Left lung (tissue), 10 donors: ENCODE data around the gene ACVR2B. TPM values are rescaled to one million over a fixed set of nuclear protein-coding genes. Genes with fewer than 3 reads are reported as not detected.

ENCODE experiments used
- ATAC-seq: fragments of 200-7000 bp; cut with Tn5 transposase; one replicate; pipeline ENCODE4 v1.9.1; 2020; ENCODE audit warnings: moderate library complexity
- DNase-seq, 4 donors: peaks; one replicate each; pipeline ENCODE4 v3.0.0-alpha.2; 2013 to 2020
- H3K27ac ChIP-seq, 2 donors: fragments of 200-600 bp; sonication (generic) in 1 of 2; one replicate each; pipeline versions ENCODE4 v1.5.0 to v1.8.0; 2020 to 2021
- H3K27me3 ChIP-seq, 2 donors: fragments of 200-600 bp; sonication (generic) in 1 of 2; one replicate each; pipeline versions ENCODE4 v1.5.0 to v1.8.0; 2020 to 2021
- H3K36me3 ChIP-seq, 2 donors: fragments of 200-600 bp; sonication (generic) in 1 of 2; one replicate each; pipeline versions ENCODE4 v1.5.0 to v1.8.0; 2020 to 2021
- H3K4me1 ChIP-seq, 2 donors: fragments of 200-600 bp; one replicate each; pipeline ENCODE4 v1.8.0; 2021
- H3K4me3 ChIP-seq, 2 donors: fragments of 200-600 bp; sonication (generic) in 1 of 2; one replicate each; pipeline versions ENCODE4 v1.5.0 to v1.8.0; 2020 to 2021; ENCODE audit warnings: mild to moderate bottlenecking in 1 of 2
- H3K9me3 ChIP-seq, 2 donors: fragments of 200-600 bp; sonication (generic) in 1 of 2; one replicate each; pipeline versions ENCODE4 v1.5.0 to v1.8.0; 2020 to 2021
- CTCF ChIP-seq, 2 donors: fragments of 200-600 bp; sonication (generic) in 1 of 2; IDR thresholded peaks; one replicate each; pipeline versions ENCODE4 v1.5.0 to v1.8.0; 2021; ENCODE audit warnings: antibody characterized with exemption in 2 of 2
- intact Hi-C, 2 donors: fragments of 100-400 bp; cut with DNase I; formaldehyde crosslinking; loops; one replicate each; pipeline versions ENCODE4 v1.11.2 to v1.14.2; 2022
- polyA plus RNA-seq, 6 donors: library from polyadenylated mRNA; unstranded; fragments of 120-200 nt; gene quantifications; one replicate each; pipeline ENCODE4 v1.2.1, GENCODE V29; 2013; ENCODE audit not compliant: insufficient read length in 6 of 6
- total RNA-seq, 2 donors: library from RNA; stranded (reverse); fragmentation: NEBNext Ultra II Directional; extraction: Animal tissue kit (Norgen Biotek cat#: 25700); gene quantifications; one replicate each; pipeline ENCODE4 v1.2.1, GENCODE V29; 2021
- donor health status: DM: no; HTN: yes; CAD: no.
- donor health status: DM: no; HTN: no; CAD: no.

ACVR2B gene
- total and polyA plus RNA-seq, 8 donors: 5.2 to 12.6 (median 11.0) TPM

- H3K27ac ChIP-seq: no peak overlapping the region
- peaks cover 0 to 28% of the 10 kb centered on the region in 2 donors for H3K36me3 ChIP-seq
- no peaks in the 10 kb centered on the region for H3K4me1 ChIP-seq
- TF ChIP-seq CTCF (IDR thresholded peaks at IDR 0.05): no peak
- DNase-seq (no peak), ATAC-seq (no peak)
- no peak overlapping the region for H3K4me3 ChIP-seq
- no peaks in the 10 kb centered on the region for H3K9me3 ChIP-seq
- H3K27me3 ChIP-seq: no peaks in the 10 kb centered on the region
- intact Hi-C loops: loop anchor here in 1 of 2 donors (10.0 kb wide), 1 partner anchor 353 kb away; no protein-coding TSS in a partner anchor
These were observed 24.3 kb downstream of the ACVR2B start for GRCh38 chr3:38477839-38478450.

- Histone ChIP-seq H3K27me3 (no peaks in the 10 kb centered on the region), H3K9me3 (no peaks in the 10 kb centered on the region), H3K4me3 (no peak overlapping the region), H3K36me3 (peaks cover 0 to 36% of the 10 kb centered on the region in 2 donors), H3K27ac (no peak overlapping the region), H3K4me1 (no peaks in the 10 kb centered on the region)
- TF ChIP-seq CTCF (IDR thresholded peaks at IDR 0.05): no peak
- DNase-seq (no peak), ATAC-seq (no peak)
- intact Hi-C loops: loop anchor here in 1 of 2 donors (10.0 kb wide), 1 partner anchor 354 kb away; no protein-coding TSS in a partner anchor
These were observed 25.2 kb downstream of the ACVR2B start for GRCh38 chr3:38478901-38479300.

- TF ChIP-seq CTCF (IDR thresholded peaks at IDR 0.05): peak; percentile 74 to 78
- Histone ChIP-seq H3K27ac (no peak overlapping the region), H3K27me3 (no peaks in the 10 kb centered on the region), H3K4me1 (no peaks in the 10 kb centered on the region), H3K9me3 (no peaks in the 10 kb centered on the region), H3K4me3 (no peak overlapping the region), H3K36me3 (peaks cover 0 to 41% of the 10 kb centered on the region in 2 donors)
- ATAC-seq: peak; percentile 95
- peak in 3 of 4 donors; percentile 50 to 77 (median 53) for DNase-seq
- intact Hi-C loops: loop anchor here in 1 of 2 donors (10.0 kb wide), 1 partner anchor 355 kb away; no protein-coding TSS in a partner anchor
These were observed 25.9 kb downstream of the ACVR2B start for GRCh38 chr3:38479431-38480092.

GRCh38 chr3:38480093-38480445, 26.4 kb downstream of the ACVR2B start:
- H3K9me3 ChIP-seq: no peaks in the 10 kb centered on the region
- H3K27me3 ChIP-seq: no peaks in the 10 kb centered on the region
- no peak for TF ChIP-seq CTCF (IDR thresholded peaks at IDR 0.05)
- peaks cover 0 to 41% of the 10 kb centered on the region in 2 donors for H3K36me3 ChIP-seq
- no peaks in the 10 kb centered on the region for H3K4me1 ChIP-seq
- DNase-seq (no peak), ATAC-seq (no peak)
- H3K27ac ChIP-seq: no peak overlapping the region
- no peak overlapping the region for H3K4me3 ChIP-seq
- intact Hi-C loops: no loop called here

- H3K27ac ChIP-seq: no peak overlapping the region
- H3K9me3 ChIP-seq: no peaks in the 10 kb centered on the region
- H3K27me3 ChIP-seq: no peaks in the 10 kb centered on the region
- intact Hi-C loops: no loop called here
- no peaks in the 10 kb centered on the region for H3K4me1 ChIP-seq
- DNase-seq: peak in 1 of 4 donors; percentile 47
- H3K4me3 ChIP-seq: no peak overlapping the region
- no peak for ATAC-seq
- no peak for TF ChIP-seq CTCF (IDR thresholded peaks at IDR 0.05)
- peaks cover 0 to 41% of the 10 kb centered on the region in 2 donors for H3K36me3 ChIP-seq
These were observed 27.2 kb downstream of the ACVR2B start for GRCh38 chr3:38480930-38481329.
